Panc1 (cell line): ENCODE data around the gene RCN1. TPM values are rescaled to one million over a fixed set of nuclear protein-coding genes. Genes with fewer than 3 reads are reported as not detected.

Experiments used
- ATAC-seq: fragments of 200-7000 bp; cut with Tn5 transposase; 2 replicates; pipeline ENCODE4 v1.9.1; 2020; ENCODE audit warnings: mild to moderate bottlenecking, moderate library complexity
- BruUV-seq: library from RNA; stranded (reverse); fragments of 400-500 nt; replicated peaks from 2 replicates; lab custom pipeline; 2021; lab: Mats Ljungman, UMichigan
- CTCF ChIA-PET: fragments of 300-600 bp; sonication (Branson Sonifier 250); formaldehyde crosslinking; loops from one replicate; lab custom pipeline; 2022; ENCODE audit warnings: antibody characterized with exemption; lab: Charles Lee
- POLR2A ChIA-PET: fragments of 300-600 bp; sonication (Branson Sonifier 250); formaldehyde crosslinking; loops from one replicate; lab custom pipeline; 2022; ENCODE audit warnings: antibody characterized with exemption; lab: Charles Lee
- DNase-seq: peaks from one replicate; pipeline ENCODE4 v3.0.0-alpha.2; 2010; ENCODE audit warnings: low read depth, low spot score
- H3K27ac ChIP-seq: 2 replicates; pipeline ENCODE4 v1.5.1; 2011; ENCODE audit warnings: mild to moderate bottlenecking, low read length, inconsistent platforms
- H3K27me3 ChIP-seq: fragments of 200-500 bp; sonication (Bioruptor generic); 2 replicates; pipeline ENCODE4 v1.6.0; 2014; ENCODE audit warnings: low read length, inconsistent platforms; ENCODE audit not compliant: control insufficient read depth, insufficient read depth
- H3K36me3 ChIP-seq: fragments of 200-500 bp; sonication (Bioruptor generic); 2 replicates; pipeline ENCODE4 v1.5.1; 2014; ENCODE audit warnings: inconsistent platforms, mild to moderate bottlenecking, low read length, moderate library complexity; ENCODE audit not compliant: control insufficient read depth, insufficient read depth
- H3K4me1 ChIP-seq: 2 replicates; pipeline ENCODE4 v1.5.1; 2011; ENCODE audit warnings: inconsistent platforms, mild to moderate bottlenecking, low read length, moderate library complexity; ENCODE audit not compliant: control insufficient read depth, insufficient read depth
- H3K4me3 ChIP-seq, 2 experiments: 2 replicates each; pipeline ENCODE4 v1.5.1; 2011 to 2012; ENCODE audit warnings: low read depth in 2 of 2, low read length in 2 of 2, mild to moderate bottlenecking in 2 of 2, inconsistent platforms in 1 of 2, moderate library complexity in 1 of 2
- H3K9me3 ChIP-seq: fragments of 200-500 bp; sonication (Bioruptor generic); 2 replicates; pipeline ENCODE4 v1.5.1; 2014; ENCODE audit warnings: low read depth, mild to moderate bottlenecking, inconsistent platforms, low read length, moderate library complexity; ENCODE audit not compliant: control insufficient read depth, insufficient read depth
- CTCF ChIP-seq: fragments of 450-650 bp; IDR thresholded peaks from 2 replicates; pipeline ENCODE4 v1.5.1; 2017; ENCODE audit warnings: mild to moderate bottlenecking
- POLR2AphosphoS5 ChIP-seq: IDR thresholded peaks from 2 replicates; pipeline ENCODE4 v1.6.1; 2012; ENCODE audit warnings: mild to moderate bottlenecking, low read depth, low read length, moderate library complexity
- REST ChIP-seq, 2 experiments: IDR thresholded peaks; 2 replicates each; pipeline ENCODE4 v1.6.1; 2011 to 2012; ENCODE audit warnings: low read depth in 2 of 2, control low read depth in 1 of 2, low read length in 1 of 2, mild to moderate bottlenecking in 1 of 2, moderate library complexity in 1 of 2; ENCODE audit not compliant: insufficient read depth in 1 of 2
- SIN3A ChIP-seq: IDR thresholded peaks from 2 replicates; pipeline ENCODE4 v1.6.1; 2012; ENCODE audit warnings: low read depth, mild to moderate bottlenecking, low read length, moderate library complexity, borderline replicate concordance; ENCODE audit not compliant: insufficient read depth
- TCF7L2 ChIP-seq: IDR thresholded peaks from 2 replicates; pipeline ENCODE4 v1.6.1; 2011; ENCODE audit warnings: mild to moderate bottlenecking, low read depth, low read length, inconsistent platforms
- in situ Hi-C: cut with HindIII; loops from 2 replicates; pipeline ENCODE4 v1.10.0; 2016; ENCODE audit warnings: low sequenced_read_pairs, low pct_unique_long_range_greater_than_20kb
- intact Hi-C: fragments of 100-400 bp; cut with micrococcal nuclease; formaldehyde crosslinking; loops from one replicate; pipeline ENCODE4 v1.10.0; 2022; ENCODE audit not compliant: unreplicated experiment
- total RNA-seq: library from RNA; stranded (reverse); gene quantifications from one replicate; pipeline ENCODE4 v1.2.1, GENCODE V29; 2021; ENCODE audit not compliant: unreplicated experiment

RCN1 gene
- total RNA-seq, 1 experiment from 2014 or later = 120 TPM

GRCh38 chr11:32073644-32074026, 17.2 kb upstream of the RCN1 start:
- no peak overlapping the region for H3K27ac ChIP-seq
- H3K27me3 ChIP-seq = peaks cover 27% of the 10 kb centered on the region
- intact Hi-C loops (no loop called here), in situ Hi-C loops (no loop called here)
- no TSS peak for BruUV-seq
- no peak for ATAC-seq
- H3K4me3 ChIP-seq = no peak overlapping the region
- H3K4me1 ChIP-seq = no peaks in the 10 kb centered on the region
- H3K9me3 ChIP-seq = no peaks in the 10 kb centered on the region
- no peaks in the 10 kb centered on the region for H3K36me3 ChIP-seq
- POLR2A ChIA-PET = no interaction called here
- CTCF ChIA-PET = interaction anchor here (0.7 kb wide), 1 partner anchor 93 kb away, joined by 3 read pairs; no protein-coding TSS in a partner anchor
- DNase-seq = no peak
- TF ChIP-seq TCF7L2 = no peak
- TF ChIP-seq SIN3A = no peak
- TF ChIP-seq POLR2AphosphoS5 = no peak
- no peak for TF ChIP-seq CTCF
- TF ChIP-seq REST (IDR thresholded peaks at IDR 0.05; ENCODE audit: insufficient read depth in 1 of 2, low read depth in 2 of 2, low read length in 1 of 2) = no peak

DNA sequence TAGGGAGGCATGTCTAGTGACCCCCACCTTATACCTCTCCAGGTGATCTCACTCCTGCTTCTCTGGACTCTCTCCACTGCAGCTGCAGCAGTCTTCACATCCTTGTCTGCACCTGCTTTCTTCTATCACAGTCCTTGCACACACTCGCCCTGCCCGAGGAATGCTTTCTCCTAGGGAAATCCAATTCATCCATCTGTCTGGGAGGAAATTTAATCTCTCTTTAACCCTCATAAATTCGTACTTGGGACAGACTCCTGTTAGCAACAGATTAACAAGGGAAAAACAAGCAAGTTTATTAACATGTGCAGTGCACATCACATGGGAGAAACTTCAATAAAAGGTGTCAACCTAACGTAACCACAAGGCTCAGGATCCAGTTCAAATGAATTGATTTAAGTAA, 11.3 kb upstream of the RCN1 start:
- no TSS peak for BruUV-seq
- no peak for DNase-seq
- no peak overlapping the region for H3K4me3 ChIP-seq
- H3K9me3 ChIP-seq = no peaks in the 10 kb centered on the region
- no peak overlapping the region for H3K27ac ChIP-seq
- TF ChIP-seq SIN3A (no peak), TCF7L2 (no peak), CTCF (no peak), POLR2AphosphoS5 (no peak), REST (IDR thresholded peaks at IDR 0.05; ENCODE audit: insufficient read depth in 1 of 2, low read depth in 2 of 2, low read length in 1 of 2) (no peak)
- intact Hi-C loops (no loop called here), in situ Hi-C loops (no loop called here)
- ATAC-seq = no peak
- ChIA-PET POLR2A (no interaction called here), CTCF (no interaction called here)
- H3K27me3 ChIP-seq = peaks cover 7% of the 10 kb centered on the region
- no peaks in the 10 kb centered on the region for H3K4me1 ChIP-seq
- H3K36me3 ChIP-seq = no peaks in the 10 kb centered on the region
